Mesothelial cell of epicardium (in vitro differentiated cells): ENCODE results near the gene ABLIM3. TPM values are rescaled to one million over a fixed set of nuclear protein-coding genes. Genes with fewer than 3 reads are reported as not detected.

ENCODE experiments used
- DNase-seq, 2 experiments: peaks; one replicate each; pipeline ENCODE4 v3.0.0; 2021; ENCODE audit warnings: low spot score in 2 of 2; ENCODE audit not compliant: unreplicated experiment in 2 of 2
- H3K27ac Mint-ChIP-seq: 2 replicates; pipeline ENCODE4 v1.8.0; 2021; ENCODE audit warnings: mixed read lengths
- H3K27me3 Mint-ChIP-seq: 2 replicates; pipeline ENCODE4 v1.8.0; 2021; ENCODE audit warnings: low read depth, mixed read lengths
- H3K36me3 Mint-ChIP-seq: 2 replicates; pipeline ENCODE4 v1.8.0; 2021; ENCODE audit warnings: mixed read lengths
- H3K4me1 Mint-ChIP-seq: 2 replicates; pipeline ENCODE4 v1.8.0; 2021; ENCODE audit warnings: mixed read lengths
- H3K4me3 Mint-ChIP-seq: 2 replicates; pipeline ENCODE4 v1.8.0; 2021; ENCODE audit warnings: mild to moderate bottlenecking, moderate library complexity, mixed read lengths
- H3K9me3 Mint-ChIP-seq: 2 replicates; pipeline ENCODE4 v1.8.0; 2021; ENCODE audit warnings: mixed read lengths
- CTCF ChIP-seq: fragments of 200-600 bp; sonication (generic); IDR thresholded peaks from one replicate; pipeline ENCODE4 v1.5.0; 2021; ENCODE audit warnings: antibody characterized with exemption; ENCODE audit not compliant: unreplicated experiment
- total RNA-seq: library from RNA; stranded (reverse); gene quantifications from 3 replicates; pipeline ENCODE4 v1.2.1, GENCODE V29; 2021

ABLIM3 gene
- total RNA-seq, 1 donor from 2014 or later = 0.27 TPM

GRCh38 chr5:149210968-149211490 lies 69.7 kb downstream of the ABLIM3 start:
- Mint-ChIP-seq H3K36me3 (no peaks in the 10 kb centered on the region), H3K27me3 (peaks cover 46% of the 10 kb centered on the region), H3K4me1 (no peaks in the 10 kb centered on the region), H3K27ac (no peak overlapping the region), H3K9me3 (no peaks in the 10 kb centered on the region), H3K4me3 (no peak overlapping the region)
- no peak for TF ChIP-seq CTCF
- DNase-seq = no peak

- no peak for DNase-seq
- H3K9me3 Mint-ChIP-seq = no peaks in the 10 kb centered on the region
- H3K4me3 Mint-ChIP-seq = no peak overlapping the region
- no peaks in the 10 kb centered on the region for H3K4me1 Mint-ChIP-seq
- no peak overlapping the region for H3K27ac Mint-ChIP-seq
- peaks cover 51% of the 10 kb centered on the region for H3K27me3 Mint-ChIP-seq
- no peak for TF ChIP-seq CTCF
- no peaks in the 10 kb centered on the region for H3K36me3 Mint-ChIP-seq
These were observed 70.3 kb downstream of the ABLIM3 start for GRCh38 chr5:149211566-149211965.

- Mint-ChIP-seq H3K36me3 (no peaks in the 10 kb centered on the region), H3K4me1 (no peaks in the 10 kb centered on the region), H3K9me3 (no peaks in the 10 kb centered on the region), H3K27ac (no peak overlapping the region), H3K27me3 (peaks cover 59% of the 10 kb centered on the region), H3K4me3 (no peak overlapping the region)
- no peak for TF ChIP-seq CTCF
- DNase-seq = no peak
These were observed 71.1 kb downstream of the ABLIM3 start for GRCh38 chr5:149212198-149212951.

GRCh38 chr5:149213264-149213880 lies 72.1 kb downstream of the ABLIM3 start:
- no peak overlapping the region for H3K27ac Mint-ChIP-seq
- no peaks in the 10 kb centered on the region for H3K4me1 Mint-ChIP-seq
- peaks cover 68% of the 10 kb centered on the region for H3K27me3 Mint-ChIP-seq
- no peak for DNase-seq
- no peaks in the 10 kb centered on the region for H3K36me3 Mint-ChIP-seq
- no peak for TF ChIP-seq CTCF
- no peaks in the 10 kb centered on the region for H3K9me3 Mint-ChIP-seq
- H3K4me3 Mint-ChIP-seq = no peak overlapping the region

- Mint-ChIP-seq H3K9me3 (no peaks in the 10 kb centered on the region), H3K36me3 (no peaks in the 10 kb centered on the region), H3K27ac (no peak overlapping the region), H3K4me3 (no peak overlapping the region), H3K27me3 (peaks cover 71% of the 10 kb centered on the region), H3K4me1 (no peaks in the 10 kb centered on the region)
- no peak for TF ChIP-seq CTCF
- DNase-seq = no peak
These were observed 74.3 kb downstream of the ABLIM3 start for GRCh38 chr5:149215478-149216090.
